Muscle of leg (tissue), 11 donors: ENCODE results near the gene INSC. TPM values are rescaled to one million over a fixed set of nuclear protein-coding genes. Genes with fewer than 3 reads are reported as not detected.

Experiments used
- DNase-seq: peaks from one replicate; pipeline ENCODE4 v3.0.0; 2013
- H3K27ac ChIP-seq: one replicate; pipeline ENCODE4 v1.5.1; 2013; ENCODE audit warnings: mild to moderate bottlenecking, low read length, control low read depth
- H3K27me3 ChIP-seq: one replicate; pipeline ENCODE4 v1.6.1; 2013; ENCODE audit warnings: low read length; ENCODE audit not compliant: control insufficient read depth, insufficient read depth
- H3K36me3 ChIP-seq: one replicate; pipeline ENCODE4 v1.6.1; 2013; ENCODE audit warnings: low read length; ENCODE audit not compliant: control insufficient read depth, insufficient read depth
- H3K4me1 ChIP-seq: one replicate; pipeline ENCODE4 v1.6.1; 2013; ENCODE audit warnings: low read length; ENCODE audit not compliant: control insufficient read depth, insufficient read depth
- H3K4me3 ChIP-seq: one replicate; pipeline ENCODE4 v1.5.1; 2013; ENCODE audit warnings: low read length, control low read depth
- H3K9me3 ChIP-seq: replicated peaks from 2 replicates; pipeline ENCODE4 v1.6.1; 2013; ENCODE audit warnings: low read depth, low read length; ENCODE audit not compliant: control insufficient read depth
- WGBS: methylation state at CpG from one replicate; pipeline ENCODE4 v1.1.5; 2013; ENCODE audit warnings: missing lambda C conversion rate; ENCODE audit not compliant: insufficient coverage; 5-methylcytosine and 5-hydroxymethylcytosine counted together
- polyA plus RNA-seq, 8 donors: library from polyadenylated mRNA; unstranded; fragments of 120-200 nt; gene quantifications; one replicate each; pipeline versions ENCODE4 v1.2.1 to v1.2.3, GENCODE V29; 2013; ENCODE audit warnings: inconsistent platforms in 1 of 8, low replicate concordance in 1 of 8; ENCODE audit not compliant: insufficient read length in 8 of 8, insufficient read depth in 1 of 8
- total RNA-seq: library from RNA; stranded (reverse); fragments of 120-200 nt; gene quantifications from one replicate; pipeline ENCODE4 v1.2.4, GENCODE V29; 2013

INSC gene
- total and polyA plus RNA-seq, 9 donors: 1.0 to 3.6 (median 1.8) TPM

- Histone ChIP-seq H3K4me1 (no peaks in the 10 kb centered on the region), H3K27me3 (no peaks in the 10 kb centered on the region), H3K4me3 (no peak overlapping the region), H3K27ac (no peak overlapping the region), H3K9me3 (no peaks in the 10 kb centered on the region), H3K36me3 (no peaks in the 10 kb centered on the region)
- no peak for DNase-seq
- 43% methylated on average over 1 of the region's 2 CpGs for WGBS
These were observed 160.4 kb downstream of the INSC start for GRCh38 chr11:15275141-15275540.

- Histone ChIP-seq H3K4me3 (no peak overlapping the region), H3K4me1 (no peaks in the 10 kb centered on the region), H3K27me3 (no peaks in the 10 kb centered on the region), H3K9me3 (no peaks in the 10 kb centered on the region), H3K27ac (no peak overlapping the region), H3K36me3 (no peaks in the 10 kb centered on the region)
- peak; percentile 45 for DNase-seq
- 11% methylated on average over 3 of the region's 3 CpGs for WGBS
These were observed 161.9 kb downstream of the INSC start for GRCh38 chr11:15276621-15277020.

- Histone ChIP-seq H3K36me3 (no peaks in the 10 kb centered on the region), H3K4me3 (no peak overlapping the region), H3K4me1 (no peaks in the 10 kb centered on the region), H3K27ac (no peak overlapping the region), H3K9me3 (no peaks in the 10 kb centered on the region), H3K27me3 (no peaks in the 10 kb centered on the region)
- 15% methylated on average over 2 of the region's 5 CpGs for WGBS
- peak; percentile 16 for DNase-seq
These were observed 163.4 kb downstream of the INSC start for GRCh38 chr11:15278128-15278527.

- Histone ChIP-seq H3K4me3 (no peak overlapping the region), H3K4me1 (no peaks in the 10 kb centered on the region), H3K27ac (no peak overlapping the region), H3K36me3 (no peaks in the 10 kb centered on the region), H3K9me3 (no peaks in the 10 kb centered on the region), H3K27me3 (no peaks in the 10 kb centered on the region)
- no peak for DNase-seq
These were observed 165.7 kb downstream of the INSC start for GRCh38 chr11:15280393-15280792.

GRCh38 chr11:15282754-15283153 lies 168.0 kb downstream of the INSC start:
- 88% methylated on average over 1 of the region's 2 CpGs for WGBS
- Histone ChIP-seq H3K9me3 (no peaks in the 10 kb centered on the region), H3K4me3 (no peak overlapping the region), H3K36me3 (no peaks in the 10 kb centered on the region), H3K4me1 (no peaks in the 10 kb centered on the region), H3K27ac (no peak overlapping the region), H3K27me3 (no peaks in the 10 kb centered on the region)
- DNase-seq: no peak

- no peaks in the 10 kb centered on the region for H3K36me3 ChIP-seq
- H3K4me3 ChIP-seq: no peak overlapping the region
- no peaks in the 10 kb centered on the region for H3K9me3 ChIP-seq
- H3K4me1 ChIP-seq: no peaks in the 10 kb centered on the region
- 60% methylated on average over 1 of the region's 2 CpGs for WGBS
- peak; percentile 25 for DNase-seq
- H3K27ac ChIP-seq: no peak overlapping the region
- H3K27me3 ChIP-seq: no peaks in the 10 kb centered on the region
These were observed 171.7 kb downstream of the INSC start for GRCh38 chr11:15286465-15286864.

- Histone ChIP-seq H3K27me3 (no peaks in the 10 kb centered on the region), H3K36me3 (no peaks in the 10 kb centered on the region), H3K9me3 (no peaks in the 10 kb centered on the region), H3K27ac (no peak overlapping the region), H3K4me3 (no peak overlapping the region), H3K4me1 (no peaks in the 10 kb centered on the region)
- DNase-seq: no peak
- 44% methylated on average over 2 of the region's 2 CpGs for WGBS
These were observed 174.1 kb downstream of the INSC start for GRCh38 chr11:15288863-15289262.

GRCh38 chr11:15289723-15290122 lies 175.0 kb downstream of the INSC start:
- H3K27ac ChIP-seq: no peak overlapping the region
- DNase-seq: no peak
- 37% methylated on average over 3 of the region's 5 CpGs for WGBS
- no peak overlapping the region for H3K4me3 ChIP-seq
- H3K27me3 ChIP-seq: no peaks in the 10 kb centered on the region
- no peaks in the 10 kb centered on the region for H3K36me3 ChIP-seq
- H3K4me1 ChIP-seq: no peaks in the 10 kb centered on the region
- no peaks in the 10 kb centered on the region for H3K9me3 ChIP-seq

- Histone ChIP-seq H3K4me1 (no peaks in the 10 kb centered on the region), H3K9me3 (no peaks in the 10 kb centered on the region), H3K36me3 (no peaks in the 10 kb centered on the region), H3K27me3 (no peaks in the 10 kb centered on the region), H3K27ac (no peak overlapping the region), H3K4me3 (no peak overlapping the region)
- DNase-seq: peak; percentile 15
These were observed 177.2 kb downstream of the INSC start for GRCh38 chr11:15291885-15292284.

- no peaks in the 10 kb centered on the region for H3K9me3 ChIP-seq
- H3K27me3 ChIP-seq: no peaks in the 10 kb centered on the region
- H3K4me1 ChIP-seq: no peaks in the 10 kb centered on the region
- H3K4me3 ChIP-seq: no peak overlapping the region
- peak; percentile 9 for DNase-seq
- no peaks in the 10 kb centered on the region for H3K36me3 ChIP-seq
- no CpG with 5 or more reads among the region's 1 CpG for WGBS
- H3K27ac ChIP-seq: no peak overlapping the region
These were observed 179.4 kb downstream of the INSC start for GRCh38 chr11:15293975-15294620.

GRCh38 chr11:15295695-15296094 lies 181.0 kb downstream of the INSC start:
- H3K9me3 ChIP-seq: no peaks in the 10 kb centered on the region
- WGBS: no CpG with 5 or more reads among the region's 1 CpG
- DNase-seq: no peak
- no peaks in the 10 kb centered on the region for H3K4me1 ChIP-seq
- no peaks in the 10 kb centered on the region for H3K27me3 ChIP-seq
- no peak overlapping the region for H3K4me3 ChIP-seq
- no peaks in the 10 kb centered on the region for H3K36me3 ChIP-seq
- no peak overlapping the region for H3K27ac ChIP-seq
